Ectodermal cell (in vitro differentiated cells): ENCODE measurements around the gene RELT.

Experiments used
- H3K27ac ChIP-seq: 2 replicates; pipeline ENCODE4 v1.7.0; 2013; ENCODE audit warnings: mild to moderate bottlenecking, low read depth, low read length; ENCODE audit not compliant: insufficient read depth, poor library complexity, severe bottlenecking
- H3K27me3 ChIP-seq: 2 replicates; pipeline ENCODE4 v1.7.0; 2013; ENCODE audit warnings: mild to moderate bottlenecking, low read length; ENCODE audit not compliant: insufficient read depth, control insufficient read depth, poor library complexity, severe bottlenecking
- H3K36me3 ChIP-seq: one replicate; pipeline ENCODE4 v1.7.0; 2013; ENCODE audit warnings: low read length; ENCODE audit not compliant: control insufficient read depth, insufficient read depth
- H3K4me1 ChIP-seq: one replicate; pipeline ENCODE4 v1.7.0; 2013; ENCODE audit warnings: low read length; ENCODE audit not compliant: control insufficient read depth, insufficient read depth
- H3K4me3 ChIP-seq: 2 replicates; pipeline ENCODE4 v1.7.0; 2013; ENCODE audit warnings: low read depth, low read length, control low read depth; ENCODE audit not compliant: insufficient read depth
- H3K9me3 ChIP-seq: 2 replicates; pipeline ENCODE4 v1.7.0; 2013; ENCODE audit warnings: mild to moderate bottlenecking, low read length, moderate library complexity; ENCODE audit not compliant: control insufficient read depth
- WGBS, 2 experiments: methylation state at CpG; one replicate each; pipeline ENCODE4 v1.1.7; 2013; ENCODE audit warnings: missing lambda C conversion rate in 2 of 2; 5-methylcytosine and 5-hydroxymethylcytosine counted together

RELT gene

DNA sequence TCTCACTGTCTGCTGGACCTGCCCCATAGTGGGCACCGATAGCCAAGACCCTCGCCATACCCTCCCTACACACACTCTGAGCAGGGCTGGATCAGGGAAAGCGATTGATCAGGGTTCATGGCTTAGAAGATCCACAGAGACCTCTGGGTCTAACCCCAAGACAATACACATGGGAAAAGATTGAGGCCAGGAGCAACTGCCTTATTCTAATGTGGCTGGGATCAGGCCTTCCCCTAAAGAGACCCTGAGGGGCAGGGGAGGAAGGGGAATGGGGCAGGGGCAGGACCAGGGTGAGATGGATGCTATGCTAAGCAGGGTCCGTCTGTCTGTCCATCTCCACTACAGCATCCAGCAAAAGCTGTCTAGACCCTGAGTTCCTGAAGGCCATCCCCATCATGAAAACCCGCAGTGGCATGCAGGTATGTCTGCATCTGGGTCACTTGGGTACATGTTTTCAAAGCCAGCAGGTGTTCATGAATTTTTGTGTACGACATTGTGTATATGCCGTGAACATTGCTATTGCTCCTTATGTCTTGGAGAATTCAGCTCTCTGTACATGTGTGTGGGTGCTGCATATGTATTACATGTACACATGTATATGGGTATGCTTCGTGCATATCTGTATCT lies 15.3 kb upstream of the RELT start:
- 94% methylated on average over 8 of the region's 8 CpGs for WGBS, 2 experiments
- Histone ChIP-seq H3K4me1 (no peaks in the 10 kb centered on the region), H3K4me3 (no peak overlapping the region)

GRCh38 chr11:73361953-73362776 lies 14.0 kb upstream of the RELT start:
- no peaks in the 10 kb centered on the region for H3K9me3 ChIP-seq
- peaks cover 22% of the 10 kb centered on the region for H3K36me3 ChIP-seq
- WGBS, 2 experiments: 22 to 25% methylated on average over 70 of the region's 70 CpGs
- H3K27me3 ChIP-seq: no peaks in the 10 kb centered on the region
- no peak overlapping the region for H3K27ac ChIP-seq
- H3K4me1 ChIP-seq: no peaks in the 10 kb centered on the region
- no peak overlapping the region for H3K4me3 ChIP-seq

More for the DNA sequence above, 15.3 kb upstream of the RELT start:
- Histone ChIP-seq H3K27me3 (no peaks in the 10 kb centered on the region), H3K9me3 (no peaks in the 10 kb centered on the region), H3K27ac (no peak overlapping the region), H3K36me3 (peaks cover 17% of the 10 kb centered on the region)

- Histone ChIP-seq H3K4me1 (no peaks in the 10 kb centered on the region), H3K27ac (no peak overlapping the region), H3K9me3 (no peaks in the 10 kb centered on the region), H3K4me3 (no peak overlapping the region), H3K27me3 (no peaks in the 10 kb centered on the region), H3K36me3 (peaks cover 27% of the 10 kb centered on the region)
- WGBS, 2 experiments: 96 to 97% methylated on average over 9 of the region's 9 CpGs
These were observed 13.1 kb upstream of the RELT start for GRCh38 chr11:73363147-73363546.

DNA sequence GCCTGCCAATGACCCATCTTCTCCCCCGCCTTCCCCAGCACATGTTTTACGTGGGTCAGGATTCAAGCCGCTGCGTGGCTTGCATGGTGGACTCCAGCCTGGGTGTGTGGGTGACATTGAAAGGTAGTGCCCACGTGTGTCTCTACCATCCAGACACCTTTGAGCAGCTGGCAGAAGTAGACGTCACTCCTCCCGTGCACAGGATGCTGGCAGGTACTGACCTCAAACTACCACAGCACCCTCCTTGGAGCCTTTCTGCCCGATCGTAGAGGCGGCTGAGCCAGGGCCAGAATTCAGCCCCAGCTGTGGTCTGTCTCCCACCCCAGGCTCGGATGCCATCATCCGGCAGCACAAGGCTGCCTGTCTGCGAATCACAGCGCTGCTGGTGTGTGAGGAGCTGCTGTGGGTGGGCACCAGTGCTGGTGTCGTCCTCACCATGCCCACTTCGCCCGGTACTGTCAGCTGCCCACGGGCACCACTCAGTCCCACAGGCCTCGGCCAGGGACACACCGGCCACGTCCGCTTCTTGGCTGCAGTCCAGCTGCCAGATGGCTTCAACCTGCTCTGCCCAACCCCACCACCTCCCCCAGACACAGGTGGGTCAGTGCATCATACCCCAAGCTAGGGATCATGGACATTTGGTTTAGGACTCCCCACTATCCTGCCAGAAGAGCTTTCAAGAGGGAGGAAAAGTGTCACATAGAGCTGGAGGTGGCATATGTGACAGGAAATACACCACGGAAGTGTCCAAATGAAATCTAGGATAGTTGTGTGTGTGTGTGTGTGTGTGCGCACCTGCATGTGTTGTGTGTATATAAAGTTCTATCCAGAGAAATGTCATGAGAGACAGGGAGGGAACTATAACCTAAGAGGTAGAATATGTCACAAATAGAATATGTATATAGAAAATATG lies 10.6 kb upstream of the RELT start:
- Histone ChIP-seq H3K4me3 (no peak overlapping the region), H3K4me1 (no peaks in the 10 kb centered on the region), H3K27me3 (no peaks in the 10 kb centered on the region), H3K27ac (no peak overlapping the region), H3K36me3 (peaks cover 27% of the 10 kb centered on the region), H3K9me3 (no peaks in the 10 kb centered on the region)
- WGBS, 2 experiments: 96% methylated on average over 24 of the region's 24 CpGs

DNA sequence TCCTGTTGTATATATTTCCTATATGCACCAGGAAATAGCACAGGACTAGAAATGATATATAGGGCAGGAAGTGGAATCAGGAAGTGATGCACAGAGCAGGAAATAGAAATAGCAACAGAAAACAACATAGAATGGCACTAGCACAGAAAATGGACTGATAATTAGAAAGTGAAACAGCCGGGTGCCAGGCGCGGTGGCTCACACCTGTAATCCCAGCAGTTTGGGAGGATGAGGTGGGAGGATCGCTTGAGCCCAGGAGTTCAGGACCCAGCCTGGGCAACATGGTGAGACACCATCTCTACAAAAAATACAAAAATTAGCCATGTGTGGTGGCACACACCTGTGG lies 10.0 kb upstream of the RELT start:
- H3K27ac ChIP-seq: no peak overlapping the region
- H3K36me3 ChIP-seq: peaks cover 27% of the 10 kb centered on the region
- H3K9me3 ChIP-seq: no peaks in the 10 kb centered on the region
- H3K27me3 ChIP-seq: no peaks in the 10 kb centered on the region
- no peaks in the 10 kb centered on the region for H3K4me1 ChIP-seq
- WGBS, 2 experiments: 87 to 90% methylated on average over 4 of the region's 4 CpGs
- no peak overlapping the region for H3K4me3 ChIP-seq

GRCh38 chr11:73366953-73367352 lies 9.2 kb upstream of the RELT start:
- Histone ChIP-seq H3K36me3 (peaks cover 27% of the 10 kb centered on the region), H3K4me1 (no peaks in the 10 kb centered on the region), H3K27me3 (no peaks in the 10 kb centered on the region), H3K4me3 (no peak overlapping the region), H3K9me3 (no peaks in the 10 kb centered on the region), H3K27ac (no peak overlapping the region)
- WGBS, 2 experiments: 94% methylated on average over 6 of the region's 6 CpGs

GRCh38 chr11:73367482-73368024 lies 8.6 kb upstream of the RELT start:
- Histone ChIP-seq H3K4me1 (no peaks in the 10 kb centered on the region), H3K4me3 (no peak overlapping the region), H3K27me3 (no peaks in the 10 kb centered on the region), H3K36me3 (peaks cover 27% of the 10 kb centered on the region), H3K9me3 (no peaks in the 10 kb centered on the region), H3K27ac (no peak overlapping the region)
- 90 to 92% methylated on average over 20 of the region's 20 CpGs for WGBS, 2 experiments

- Histone ChIP-seq H3K9me3 (no peaks in the 10 kb centered on the region), H3K27me3 (peaks cover 6% of the 10 kb centered on the region), H3K4me1 (peaks cover 4% of the 10 kb centered on the region), H3K27ac (no peak overlapping the region), H3K36me3 (peaks cover 2% of the 10 kb centered on the region), H3K4me3 (no peak overlapping the region)
- WGBS, 2 experiments: 71 to 72% methylated on average over 6 of the region's 6 CpGs
These were observed 3.7 kb upstream of the RELT start for GRCh38 chr11:73372375-73372993.

DNA sequence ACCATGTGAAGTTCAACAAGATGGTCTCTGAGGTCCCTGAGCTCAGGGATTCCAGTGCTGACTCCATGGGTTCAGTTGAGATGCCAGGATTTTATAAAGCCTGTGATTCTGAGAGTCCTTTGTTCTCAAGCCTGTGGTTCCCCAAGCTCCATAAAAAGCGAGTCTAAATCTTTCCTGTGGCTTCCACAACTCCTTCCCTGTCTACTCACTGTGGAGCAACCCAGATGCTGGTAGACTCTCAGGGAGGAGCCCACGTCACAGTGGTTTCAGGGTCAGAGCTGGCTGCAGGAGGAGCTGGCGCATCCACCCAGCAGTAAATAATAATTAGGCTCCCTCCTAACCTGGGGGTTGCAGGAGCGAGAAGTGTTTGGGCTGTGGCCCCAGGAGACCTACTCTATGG lies 2.0 kb upstream of the RELT start:
- no peaks in the 10 kb centered on the region for H3K36me3 ChIP-seq
- peaks cover 6% of the 10 kb centered on the region for H3K27me3 ChIP-seq
- no peak overlapping the region for H3K4me3 ChIP-seq
- 92% methylated on average over 4 of the region's 4 CpGs for WGBS, 2 experiments
- peaks cover 8% of the 10 kb centered on the region for H3K4me1 ChIP-seq
- H3K9me3 ChIP-seq: no peaks in the 10 kb centered on the region
- no peak overlapping the region for H3K27ac ChIP-seq
